Breast epithelium (tissue), 4 donors: ENCODE results near the gene OR2V1. TPM values are rescaled to one million over a fixed set of nuclear protein-coding genes. Genes with fewer than 3 reads are reported as not detected.

Experiments used
- DNase-seq, 2 donors: peaks; one replicate each; pipeline ENCODE4 v3.0.0-alpha.2; 2019; ENCODE audit warnings: low spot score in 2 of 2
- H3K27ac ChIP-seq, 2 donors: fragments of 200-600 bp; sonication (generic) in 1 of 2; one replicate each; pipeline ENCODE4 v1.5.1; 2016 to 2019; ENCODE audit warnings: mild to moderate bottlenecking in 1 of 2
- H3K27me3 ChIP-seq, 2 donors: fragments of 200-600 bp; sonication (generic) in 1 of 2; one replicate each; pipeline versions ENCODE4 v1.5.1 to v1.6.0; 2017 to 2019; ENCODE audit warnings: control low read depth in 1 of 2, mild to moderate bottlenecking in 1 of 2
- H3K36me3 ChIP-seq: fragments of 200-600 bp; one replicate; pipeline ENCODE4 v1.5.1; 2019
- H3K4me1 ChIP-seq, 2 donors: fragments of 200-600 bp; sonication (generic); one replicate each; pipeline ENCODE4 v1.5.1; 2016 to 2019; ENCODE audit warnings: control low read depth in 1 of 2
- H3K4me3 ChIP-seq, 3 donors: fragments of 200-600 bp; sonication (generic); 1 replicate in 2 of 3; 2 replicates in 1 of 3; pipeline ENCODE4 v1.5.1; 2016 to 2019; ENCODE audit warnings: mild to moderate bottlenecking in 3 of 3, moderate library complexity in 2 of 3
- H3K9me3 ChIP-seq, 2 donors: fragments of 200-600 bp; sonication (generic) in 1 of 2; one replicate each; pipeline ENCODE4 v1.5.1; 2016 to 2019; ENCODE audit warnings: control low read depth in 1 of 2
- POLR2A ChIP-seq: fragments of 450-650 bp; IDR thresholded peaks from one replicate; pipeline ENCODE4 v1.6.1; 2016; ENCODE audit warnings: antibody characterized with exemption, mild to moderate bottlenecking, moderate library complexity
- POLR2AphosphoS5 ChIP-seq, 3 donors: sonication (generic); formaldehyde crosslinking; IDR thresholded peaks; one replicate each; pipeline ENCODE4 v1.6.1; 2017; ENCODE audit warnings: antibody characterized with exemption in 3 of 3
- intact Hi-C: fragments of 100-400 bp; cut with DNase I; formaldehyde crosslinking; loops from one replicate; pipeline ENCODE4 v1.15.1; 2023; ENCODE audit warnings: low total_unique reads
- total RNA-seq, 3 donors: library from RNA; depleted of rRNA; stranded (reverse); fragments of >200 nt; gene quantifications; one replicate each; pipeline ENCODE4 v1.1.0, GENCODE V29; 2016
- TF ChIP-seq, protein P1 (sequence below), 3 donors: fragments of 450-650 bp; IDR thresholded peaks; one replicate each; pipeline ENCODE4 v1.5.1; 2016 to 2017; ENCODE audit warnings: antibody characterized with exemption in 3 of 3, mild to moderate bottlenecking in 3 of 3, moderate library complexity in 3 of 3

OR2V1 gene
- total RNA-seq, 3 donors from 2014 or later = not detected

DNA sequence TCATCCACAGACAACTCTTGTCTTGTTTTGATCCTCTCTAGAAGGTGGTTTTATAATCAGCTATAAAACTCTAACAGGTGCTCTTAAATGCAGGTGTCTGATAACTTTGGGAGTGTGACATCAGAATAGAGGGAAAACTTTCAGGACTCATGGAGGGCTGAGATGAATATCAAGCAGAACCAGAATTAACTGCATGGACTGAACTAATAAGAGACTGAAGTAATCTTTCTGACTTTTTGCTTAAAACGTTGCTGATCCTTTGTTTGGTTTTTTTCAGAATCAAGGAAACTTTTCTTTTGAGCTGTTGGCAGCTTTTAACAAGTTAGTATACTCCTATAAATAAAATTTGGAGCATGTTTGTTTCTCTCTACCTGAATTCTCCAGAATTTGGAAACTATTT, 14.2 kb upstream of the OR2V1 start:
- no peaks in the 10 kb centered on the region for H3K36me3 ChIP-seq
- intact Hi-C loops = no loop called here
- peaks cover 0 to 19% of the 10 kb centered on the region in 2 donors for H3K27me3 ChIP-seq
- no peak overlapping the region for H3K27ac ChIP-seq
- no peak for DNase-seq
- H3K9me3 ChIP-seq = peaks cover 0 to 5% of the 10 kb centered on the region in 2 donors
- no peaks in the 10 kb centered on the region for H3K4me1 ChIP-seq
- no peak for TF ChIP-seq POLR2AphosphoS5 (IDR thresholded peaks at IDR 0.05)
- TF ChIP-seq, protein P1, sequence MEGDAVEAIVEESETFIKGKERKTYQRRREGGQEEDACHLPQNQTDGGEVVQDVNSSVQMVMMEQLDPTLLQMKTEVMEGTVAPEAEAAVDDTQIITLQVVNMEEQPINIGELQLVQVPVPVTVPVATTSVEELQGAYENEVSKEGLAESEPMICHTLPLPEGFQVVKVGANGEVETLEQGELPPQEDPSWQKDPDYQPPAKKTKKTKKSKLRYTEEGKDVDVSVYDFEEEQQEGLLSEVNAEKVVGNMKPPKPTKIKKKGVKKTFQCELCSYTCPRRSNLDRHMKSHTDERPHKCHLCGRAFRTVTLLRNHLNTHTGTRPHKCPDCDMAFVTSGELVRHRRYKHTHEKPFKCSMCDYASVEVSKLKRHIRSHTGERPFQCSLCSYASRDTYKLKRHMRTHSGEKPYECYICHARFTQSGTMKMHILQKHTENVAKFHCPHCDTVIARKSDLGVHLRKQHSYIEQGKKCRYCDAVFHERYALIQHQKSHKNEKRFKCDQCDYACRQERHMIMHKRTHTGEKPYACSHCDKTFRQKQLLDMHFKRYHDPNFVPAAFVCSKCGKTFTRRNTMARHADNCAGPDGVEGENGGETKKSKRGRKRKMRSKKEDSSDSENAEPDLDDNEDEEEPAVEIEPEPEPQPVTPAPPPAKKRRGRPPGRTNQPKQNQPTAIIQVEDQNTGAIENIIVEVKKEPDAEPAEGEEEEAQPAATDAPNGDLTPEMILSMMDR (IDR thresholded peaks at IDR 0.05) = no peak
- TF ChIP-seq POLR2A = no peak
- H3K4me3 ChIP-seq = no peak overlapping the region

DNA sequence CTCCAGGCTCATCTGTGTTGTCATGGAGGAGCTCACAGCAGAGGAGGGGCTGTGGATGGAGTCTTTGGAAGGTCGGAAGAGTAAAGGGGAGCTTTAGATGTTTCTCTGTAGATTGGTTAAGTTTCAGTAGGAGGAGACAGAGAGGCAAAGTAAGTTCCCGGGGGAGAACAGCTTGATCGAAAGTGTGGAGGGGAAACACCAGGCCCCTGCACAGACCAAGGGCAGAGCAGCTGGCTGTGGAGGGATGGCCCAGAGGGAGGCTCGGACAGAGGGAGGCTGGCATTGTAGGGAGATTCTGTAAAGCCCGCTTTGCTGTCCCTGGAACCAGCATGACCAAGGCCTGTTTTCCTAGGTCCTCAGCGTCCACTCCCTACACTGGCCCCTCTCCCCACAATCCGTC, 11.1 kb upstream of the OR2V1 start:
- Histone ChIP-seq H3K9me3 (peaks cover 0 to 5% of the 10 kb centered on the region in 2 donors), H3K27me3 (peaks cover 0 to 3% of the 10 kb centered on the region in 2 donors), H3K4me1 (no peaks in the 10 kb centered on the region), H3K27ac (no peak overlapping the region), H3K36me3 (no peaks in the 10 kb centered on the region), H3K4me3 (no peak overlapping the region)
- no peak for DNase-seq
- TF ChIP-seq, protein P1 (IDR thresholded peaks at IDR 0.05) = no peak
- TF ChIP-seq POLR2AphosphoS5 (IDR thresholded peaks at IDR 0.05) (no peak), POLR2A (no peak)
- intact Hi-C loops = no loop called here

DNA sequence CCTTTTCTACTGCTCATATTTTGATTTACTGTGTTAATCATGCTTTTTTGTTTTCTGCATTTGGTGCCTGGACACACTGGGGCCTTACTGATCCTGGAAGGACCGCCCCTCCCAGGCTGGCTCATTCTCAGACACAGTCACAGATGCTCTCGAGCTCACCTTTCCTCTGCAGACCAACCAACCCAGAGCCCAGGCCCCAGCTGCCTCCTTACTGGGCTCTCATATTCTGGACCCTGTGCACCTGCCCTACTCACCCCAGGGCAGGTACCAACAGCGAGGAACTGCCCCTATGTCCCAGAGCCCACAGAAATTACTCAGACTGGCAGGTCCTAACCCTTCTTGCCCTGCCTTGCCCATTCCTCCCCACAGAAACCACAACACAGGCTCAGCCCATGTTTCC, 9.8 kb upstream of the OR2V1 start:
- H3K27me3 ChIP-seq = peaks cover 0 to 3% of the 10 kb centered on the region in 2 donors
- TF ChIP-seq, protein P1 (IDR thresholded peaks at IDR 0.05) = no peak
- TF ChIP-seq POLR2AphosphoS5 (IDR thresholded peaks at IDR 0.05) = no peak
- no peak for TF ChIP-seq POLR2A
- DNase-seq = no peak
- no peaks in the 10 kb centered on the region for H3K36me3 ChIP-seq
- H3K4me3 ChIP-seq = no peak overlapping the region
- H3K9me3 ChIP-seq = peaks cover 0 to 15% of the 10 kb centered on the region in 2 donors
- intact Hi-C loops = no loop called here
- H3K4me1 ChIP-seq = no peaks in the 10 kb centered on the region
- no peak overlapping the region for H3K27ac ChIP-seq

DNA sequence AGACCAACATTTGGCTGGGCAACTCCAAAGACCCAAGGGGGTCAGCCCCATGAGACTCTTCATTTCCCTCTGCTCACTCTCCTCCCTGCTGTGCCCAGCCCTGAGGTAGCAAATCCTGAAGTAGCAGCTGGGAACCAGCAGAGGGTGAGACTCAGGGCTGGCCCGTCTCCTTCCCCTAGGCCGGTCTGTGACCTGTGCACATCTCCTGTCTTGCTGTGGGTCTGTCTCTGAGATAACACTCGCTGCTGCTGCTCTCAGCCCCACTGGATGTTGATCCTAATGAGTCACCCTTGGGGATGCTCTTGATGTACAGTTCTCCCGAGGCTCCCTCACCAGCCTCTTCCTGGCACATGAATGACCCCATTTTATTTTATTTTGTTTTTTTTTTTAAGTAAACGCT, 7.3 kb upstream of the OR2V1 start:
- Histone ChIP-seq H3K36me3 (no peaks in the 10 kb centered on the region), H3K4me3 (no peak overlapping the region), H3K27me3 (no peaks in the 10 kb centered on the region), H3K9me3 (peaks cover 0 to 10% of the 10 kb centered on the region in 2 donors), H3K27ac (no peak overlapping the region), H3K4me1 (no peaks in the 10 kb centered on the region)
- TF ChIP-seq, protein P1 (IDR thresholded peaks at IDR 0.05) = no peak
- TF ChIP-seq POLR2A (no peak), POLR2AphosphoS5 (IDR thresholded peaks at IDR 0.05) (no peak)
- intact Hi-C loops = no loop called here
- DNase-seq = no peak

DNA sequence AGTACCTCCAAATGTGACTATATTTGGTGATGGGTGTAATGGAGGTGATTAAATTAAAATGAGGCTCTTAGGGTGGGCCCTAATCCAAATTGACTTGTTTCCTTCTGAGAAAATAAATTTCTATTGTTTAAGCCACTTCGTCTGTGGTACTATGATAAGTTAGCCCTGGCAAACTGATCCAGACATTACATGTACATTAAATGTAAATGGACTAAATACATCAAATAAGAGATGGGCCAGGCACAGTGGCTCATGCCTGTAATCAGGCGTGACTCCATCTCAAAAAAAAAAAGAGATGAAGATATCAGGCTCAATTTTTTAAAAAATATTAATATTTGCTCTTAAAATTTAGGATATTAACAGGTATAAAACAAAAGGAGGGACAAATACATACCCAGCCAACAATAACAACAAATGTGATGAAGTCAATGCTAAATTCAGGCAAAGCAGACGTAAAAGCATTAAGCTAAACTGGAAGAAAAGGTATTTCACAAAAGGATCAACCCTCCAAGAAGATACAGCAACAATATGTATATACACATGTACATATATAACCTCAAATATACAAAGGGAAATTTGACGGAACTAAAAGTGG, 5.5 kb upstream of the OR2V1 start:
- no peak for DNase-seq
- intact Hi-C loops = no loop called here
- TF ChIP-seq POLR2A (no peak), POLR2AphosphoS5 (IDR thresholded peaks at IDR 0.05) (no peak)
- TF ChIP-seq, protein P1 (IDR thresholded peaks at IDR 0.05) = no peak
- H3K4me3 ChIP-seq = no peak overlapping the region
- H3K27me3 ChIP-seq = peaks cover 0 to 7% of the 10 kb centered on the region in 2 donors
- H3K27ac ChIP-seq = no peak overlapping the region
- no peaks in the 10 kb centered on the region for H3K36me3 ChIP-seq
- no peaks in the 10 kb centered on the region for H3K4me1 ChIP-seq
- H3K9me3 ChIP-seq = peaks cover 0 to 10% of the 10 kb centered on the region in 2 donors
